Erythroblast (primary cell): ENCODE results near the gene UFM1.
"Not testable (repeated sequence)": the region's sequence is repeated elsewhere in the genome, so short reads cannot be mapped to it uniquely, and the experiment has no call there.

Source experiments
- GATA1 ChIP-seq: IDR thresholded peaks from 2 replicates; pipeline ENCODE4 v1.6.1; 2011; ENCODE audit warnings: low read depth, mild to moderate bottlenecking, control low read depth, low read length, moderate library complexity
- POLR2A ChIP-seq: IDR thresholded peaks from 2 replicates; pipeline ENCODE4 v1.6.1; 2011; ENCODE audit warnings: mild to moderate bottlenecking, low read length

- not testable (repeated sequence) for TF ChIP-seq POLR2A, GATA1
Observed at GRCh38 chr13:38363746-38364145, 14.1 kb downstream of the UFM1 start.
